B cell (primary cell): Measurements from ENCODE around the gene ADAMTS17. TPM values are rescaled to one million over a fixed set of nuclear protein-coding genes. Genes with fewer than 3 reads are reported as not detected.

ENCODE experiments used
- ATAC-seq: fragments of 200-7000 bp; cut with Tn5 transposase; one replicate; pipeline ENCODE4 v1.10.0; 2021; ENCODE audit warnings: low read depth, mild to moderate bottlenecking, moderate number of reproducible peaks, moderate library complexity
- CTCF ChIA-PET: fragments of 350-600 bp; sonication (Branson Sonifier 250); formaldehyde crosslinking; loops from one replicate; lab custom pipeline; 2021; ENCODE audit warnings: antibody characterized with exemption, inconsistent platforms; lab: Charles Lee
- POLR2A ChIA-PET: fragments of 350-600 bp; sonication (Branson Sonifier 250); formaldehyde crosslinking; loops from one replicate; lab custom pipeline; 2021; ENCODE audit warnings: antibody characterized with exemption; lab: Charles Lee
- DNase-seq: peaks from one replicate; pipeline ENCODE4 v3.0.0; 2013
- H2AFZ ChIP-seq: 2 replicates; pipeline ENCODE4 v1.6.1; 2012; ENCODE audit warnings: mild to moderate bottlenecking, low read depth, low read length; ENCODE audit not compliant: insufficient read depth, poor library complexity, severe bottlenecking
- H3K27ac ChIP-seq, 2 donors: 1 replicate in 1 of 2; 2 replicates in 1 of 2; pipeline ENCODE4 v1.5.1; 2012 to 2013; ENCODE audit warnings: low read length in 2 of 2, mild to moderate bottlenecking in 2 of 2, moderate library complexity in 1 of 2
- H3K27me3 ChIP-seq, 4 experiments: fragments of 200-600 bp in 1 of 4; sonication (generic) in 1 of 4; replicated peaks in 1 of 4; 1 replicate in 2 of 4; 2 replicates in 2 of 4; pipeline versions ENCODE4 v1.6.1 to v1.7.0; 2013 to 2016; ENCODE audit warnings: low read length in 3 of 4, mild to moderate bottlenecking in 2 of 4, mixed read lengths in 1 of 4, moderate library complexity in 1 of 4; ENCODE audit not compliant: insufficient read depth in 4 of 4, control insufficient read depth in 3 of 4; ENCODE audit errors: control extremely low read depth in 1 of 4
- H3K36me3 ChIP-seq, 2 experiments: replicated peaks in 1 of 2; 1 replicate in 1 of 2; 2 replicates in 1 of 2; pipeline versions ENCODE4 v1.6.1 to v1.7.1; 2013; ENCODE audit warnings: low read length in 1 of 2; ENCODE audit not compliant: insufficient read depth in 2 of 2, control insufficient read depth in 1 of 2; ENCODE audit errors: control extremely low read depth in 1 of 2, extremely low read depth in 1 of 2
- H3K4me1 ChIP-seq, 2 donors: fragments of 200-600 bp in 1 of 2; sonication (generic) in 1 of 2; 1 replicate in 1 of 2; 2 replicates in 1 of 2; pipeline versions ENCODE4 v1.5.1 to v1.6.1; 2013 to 2017; ENCODE audit warnings: low read length in 2 of 2; ENCODE audit not compliant: control insufficient read depth in 2 of 2, insufficient read depth in 2 of 2
- H3K4me2 ChIP-seq: replicated peaks from 2 replicates; pipeline ENCODE3; 2012; ENCODE audit warnings: mild to moderate bottlenecking, low read depth, low read length; ENCODE audit not compliant: poor library complexity, severe bottlenecking
- H3K4me3 ChIP-seq, 5 experiments: fragments of 200-600 bp in 1 of 5; sonication (generic) in 1 of 5; 1 replicate in 3 of 5; 2 replicates in 2 of 5; pipeline versions ENCODE4 v1.5.1 to v1.7.0; 2011 to 2016; ENCODE audit warnings: low read length in 4 of 5, mild to moderate bottlenecking in 4 of 5, low read depth in 2 of 5, control low read depth in 1 of 5, moderate library complexity in 1 of 5; ENCODE audit not compliant: insufficient read depth in 1 of 5; ENCODE audit errors: control extremely low read depth in 1 of 5, extremely low read depth in 1 of 5
- H3K79me2 ChIP-seq: fragments of 200-600 bp; sonication (generic); one replicate; pipeline ENCODE4 v1.6.0; 2016; ENCODE audit warnings: low read length; ENCODE audit not compliant: control insufficient read depth, insufficient read depth
- H3K9ac ChIP-seq: fragments of 200-600 bp; sonication (generic); 2 replicates; pipeline ENCODE4 v1.6.1; 2017; ENCODE audit warnings: mild to moderate bottlenecking, low read length, moderate library complexity
- H3K9me3 ChIP-seq, 3 donors: one replicate each; pipeline versions ENCODE4 v1.6.1 to v1.7.1; 2013; ENCODE audit warnings: low read length in 2 of 3; ENCODE audit not compliant: control insufficient read depth in 2 of 3, insufficient read depth in 1 of 3; ENCODE audit errors: control extremely low read depth in 1 of 3
- H4K20me1 ChIP-seq: 2 replicates; pipeline ENCODE4 v1.6.0; 2012; ENCODE audit warnings: mild to moderate bottlenecking, low read length; ENCODE audit not compliant: insufficient read depth, control insufficient read depth, poor library complexity, severe bottlenecking
- H3K27ac Mint-ChIP-seq: one replicate; pipeline ENCODE4 v1.8.0; 2021; ENCODE audit warnings: mixed read lengths
- H3K27me3 Mint-ChIP-seq: one replicate; pipeline ENCODE4 v1.8.0; 2021; ENCODE audit warnings: mixed read lengths
- H3K4me1 Mint-ChIP-seq: one replicate; pipeline ENCODE4 v1.8.0; 2021; ENCODE audit warnings: mixed read lengths
- H3K4me3 Mint-ChIP-seq: one replicate; pipeline ENCODE4 v1.8.0; 2021; ENCODE audit warnings: mixed read lengths
- H3K9me3 Mint-ChIP-seq: one replicate; pipeline ENCODE4 v1.8.0; 2022; ENCODE audit warnings: mixed read lengths; ENCODE audit not compliant: insufficient read depth
- CTCF ChIP-seq: fragments of 200-600 bp; IDR thresholded peaks from one replicate; pipeline ENCODE4 v1.8.0; 2022; ENCODE audit warnings: antibody characterized with exemption, mild to moderate bottlenecking
- EZH2 ChIP-seq: IDR thresholded peaks from 2 replicates; pipeline ENCODE4 v1.6.1; 2012; ENCODE audit warnings: borderline replicate concordance, low read depth, mild to moderate bottlenecking, moderate library complexity, low read length; ENCODE audit not compliant: insufficient read depth, poor library complexity, severe bottlenecking
- WGBS: methylation state at CpG from one replicate; pipeline ENCODE4 v1.1.5; 2013; ENCODE audit warnings: missing lambda C conversion rate; ENCODE audit not compliant: insufficient coverage; 5-methylcytosine and 5-hydroxymethylcytosine counted together
- intact Hi-C: fragments of 100-400 bp; cut with micrococcal nuclease; formaldehyde crosslinking; loops from one replicate; pipeline ENCODE4 v1.10.0; 2022
- polyA plus RNA-seq: library from polyadenylated mRNA; depleted of rRNA; stranded (reverse); fragments of >200 nt; gene quantifications from 2 replicates; pipeline ENCODE4 v1.2.3, GENCODE V29; 2012
- total RNA-seq, 2 donors: library from RNA; stranded (reverse); fragments of 120-200 nt in 1 of 2; gene quantifications; 1 replicate in 1 of 2; 2 replicates in 1 of 2; pipeline versions ENCODE4 v1.2.3 to v1.2.4, GENCODE V29; 2013 to 2022

The ADAMTS17 gene
- total and polyA plus RNA-seq, 2 donors (not counting 1 experiment from before 2014, with no cell fraction given), result 0.10 TPM; not detected in 1

DNA sequence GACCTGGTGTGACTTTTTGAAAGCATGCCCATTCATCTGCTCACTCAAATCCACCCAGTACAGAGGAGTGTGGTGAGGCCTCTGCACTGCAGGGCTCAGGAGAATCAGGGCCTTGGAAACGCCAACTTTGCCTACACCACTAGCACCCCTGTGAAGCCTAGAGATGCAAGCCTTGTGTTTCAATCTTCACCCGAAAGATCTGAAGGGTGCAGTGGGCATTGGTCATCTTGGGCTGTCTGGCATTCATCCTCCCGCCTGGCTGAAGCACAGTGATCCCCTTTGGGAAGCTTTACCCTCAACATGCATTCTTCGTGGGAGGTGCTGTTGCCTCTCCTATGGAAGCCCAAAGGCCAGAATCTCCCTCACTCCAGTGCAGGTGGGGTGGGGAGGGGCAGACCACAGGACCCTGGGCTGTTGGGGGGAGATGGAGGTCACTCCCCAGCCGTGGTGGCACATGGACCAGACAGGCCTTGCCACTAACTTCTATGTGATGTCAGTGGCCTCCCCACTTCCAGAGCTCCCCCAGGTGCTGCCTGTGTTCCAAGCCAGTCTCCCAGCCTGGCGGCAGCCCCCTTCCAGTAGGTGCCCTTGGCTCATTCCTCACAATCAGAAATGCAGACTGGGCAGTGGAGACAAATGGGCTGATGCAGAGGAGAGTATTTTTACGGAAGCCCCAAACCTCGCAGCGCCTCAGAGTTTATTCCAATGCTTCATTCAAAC, 92.5 kb downstream of the ADAMTS17 start:
- no peaks in the 10 kb centered on the region for H3K79me2 ChIP-seq
- no peaks in the 10 kb centered on the region for H3K9me3 Mint-ChIP-seq
- no peaks in the 10 kb centered on the region for H3K36me3 ChIP-seq
- H3K27me3 ChIP-seq, result no peaks in the 10 kb centered on the region
- H3K4me1 ChIP-seq, result no peaks in the 10 kb centered on the region
- no peak overlapping the region for H3K27ac Mint-ChIP-seq
- no peak for ATAC-seq
- no peak overlapping the region for H3K4me3 ChIP-seq
- H4K20me1 ChIP-seq, result no peaks in the 10 kb centered on the region
- H3K9ac ChIP-seq, result no peak overlapping the region
- H3K4me2 ChIP-seq, result no peak overlapping the region
- TF ChIP-seq EZH2, result no peak
- no peak for TF ChIP-seq CTCF
- intact Hi-C loops, result no loop called here
- peaks cover 0 to 15% (median 0%) of the 10 kb centered on the region in 3 donors for H3K9me3 ChIP-seq
- H3K4me1 Mint-ChIP-seq, result no peaks in the 10 kb centered on the region
- ChIA-PET POLR2A (no interaction called here), CTCF (no interaction called here)
- no peak overlapping the region for H3K27ac ChIP-seq
- no peak for DNase-seq
- no peaks in the 10 kb centered on the region for H3K27me3 Mint-ChIP-seq
- no peak overlapping the region for H2AFZ ChIP-seq
- no peak overlapping the region for H3K4me3 Mint-ChIP-seq
- 100% methylated on average over 4 of the region's 9 CpGs for WGBS

DNA sequence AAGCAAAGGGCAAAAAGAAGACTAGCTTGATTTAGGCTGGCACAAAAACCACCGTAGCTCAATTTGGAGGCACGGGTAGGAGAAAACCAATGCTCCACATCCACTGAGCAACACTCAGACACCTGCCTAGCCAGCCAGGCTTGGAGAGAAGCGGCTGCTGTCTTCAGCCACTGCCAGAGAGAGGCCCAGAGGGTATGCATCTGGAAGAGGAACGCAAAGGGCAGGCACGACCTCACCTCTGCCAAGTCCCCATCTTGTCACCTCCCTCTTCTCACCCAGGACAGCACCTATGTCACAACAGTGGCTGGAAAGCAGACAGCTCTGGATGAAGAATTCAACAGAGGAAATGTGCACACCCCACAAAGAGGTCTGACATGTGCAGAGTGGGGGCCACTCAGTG, 93.5 kb downstream of the ADAMTS17 start:
- ATAC-seq (no peak), DNase-seq (no peak)
- H3K27me3 Mint-ChIP-seq, result no peaks in the 10 kb centered on the region
- CTCF ChIA-PET, result no interaction called here
- TF ChIP-seq CTCF, result no peak
- no peaks in the 10 kb centered on the region for H3K9me3 Mint-ChIP-seq
- Histone ChIP-seq H3K4me1 (no peaks in the 10 kb centered on the region), H3K27ac (no peak overlapping the region), H3K4me3 (no peak overlapping the region), H4K20me1 (no peaks in the 10 kb centered on the region), H3K9ac (no peak overlapping the region), H2AFZ (no peak overlapping the region), H3K36me3 (no peaks in the 10 kb centered on the region), H3K27me3 (no peaks in the 10 kb centered on the region), H3K79me2 (no peaks in the 10 kb centered on the region), H3K9me3 (peaks cover 0 to 15% (median 0%) of the 10 kb centered on the region in 3 donors), H3K4me2 (no peak overlapping the region)
- no peaks in the 10 kb centered on the region for H3K4me1 Mint-ChIP-seq
- H3K27ac Mint-ChIP-seq, result no peak overlapping the region
- POLR2A ChIA-PET, result no interaction called here
- H3K4me3 Mint-ChIP-seq, result no peak overlapping the region
- intact Hi-C loops, result no loop called here
- 95% methylated on average over 5 of the region's 5 CpGs for WGBS
